HG02571 (cell line): ENCODE results near the gene MAST4.

Experiments
- ATAC-seq: cut with Tn5 transposase; IDR thresholded peaks from one replicate; pipeline ENCODE4 v1.9.1; 2021; ENCODE audit warnings: mild to moderate bottlenecking, moderate library complexity; ENCODE audit not compliant: unreplicated experiment

MAST4 gene

GRCh38 chr5:66829826-66830225 is 233.6 kb downstream of the MAST4 start:
- ATAC-seq, result no peak

- ATAC-seq, result no peak
These were observed 234.4 kb downstream of the MAST4 start for GRCh38 chr5:66830636-66831035.

DNA sequence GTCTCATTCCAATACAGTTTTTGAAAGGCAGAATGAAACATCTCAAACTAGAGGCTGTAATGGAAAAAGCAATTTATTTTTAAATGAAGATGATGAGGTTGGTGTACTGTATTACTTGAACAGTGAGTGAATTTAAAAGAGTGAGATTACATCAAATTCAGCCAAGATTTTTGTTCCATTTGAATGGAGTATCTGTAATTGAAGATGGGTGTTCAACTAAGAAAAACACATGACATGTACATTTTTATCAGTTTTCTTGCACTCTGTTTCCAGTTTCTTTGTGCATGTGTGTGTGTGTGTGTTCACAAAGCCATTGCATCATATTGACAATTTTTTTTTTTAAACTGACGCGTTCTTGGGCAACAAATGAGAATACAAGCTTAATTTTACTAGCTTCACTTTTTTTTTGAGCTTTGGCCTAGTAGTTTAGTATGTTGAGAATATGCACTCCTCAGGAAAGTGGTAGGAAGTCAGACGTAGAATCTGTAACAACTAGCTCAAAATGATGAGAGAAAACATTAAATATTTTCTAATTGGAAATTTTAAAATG is 243.5 kb downstream of the MAST4 start:
- no peak for ATAC-seq

DNA sequence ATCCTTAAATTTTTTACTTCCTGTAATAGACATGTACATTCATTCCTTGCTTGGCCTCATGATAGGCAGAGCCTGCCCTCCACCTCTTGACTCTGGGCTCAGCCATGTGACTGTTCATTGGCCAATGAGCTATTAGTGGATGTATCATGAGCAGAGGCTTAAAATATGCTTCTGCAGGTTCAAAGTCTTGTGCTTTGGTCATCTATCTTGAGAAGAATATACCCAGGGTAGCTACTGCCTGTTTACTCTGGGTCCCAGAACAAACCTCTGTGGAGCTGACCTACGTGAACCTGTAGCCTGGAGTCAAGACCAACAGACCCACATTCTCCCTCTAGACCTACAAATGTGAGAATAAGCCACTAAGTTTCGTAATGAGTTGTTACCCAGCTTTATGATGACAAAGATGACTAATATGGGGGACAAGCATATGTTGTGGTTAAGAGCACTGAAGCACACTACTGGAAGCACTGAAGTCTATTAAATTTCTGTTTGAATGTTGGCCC is 244.4 kb downstream of the MAST4 start:
- peak; percentile 98 for ATAC-seq

DNA sequence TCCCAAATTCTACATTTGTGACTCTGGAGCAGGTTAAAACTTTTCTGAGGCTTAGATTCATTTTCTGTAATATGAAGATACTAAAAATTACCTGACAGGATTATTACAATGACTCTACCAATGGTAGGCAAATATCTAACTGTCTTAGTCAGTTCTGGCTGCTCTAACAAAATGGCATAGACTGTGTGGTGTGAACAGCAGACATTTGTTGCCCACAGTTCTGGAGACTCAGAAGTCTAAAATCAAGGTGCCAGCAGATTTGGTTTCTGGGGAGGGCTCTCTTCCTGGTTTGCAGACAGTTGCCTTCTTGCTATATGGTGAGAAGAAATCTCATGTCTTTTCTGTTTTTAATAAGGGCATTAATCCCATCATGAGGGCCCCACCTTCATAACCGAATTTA is 245.1 kb downstream of the MAST4 start:
- no peak for ATAC-seq

- no peak for ATAC-seq
These were observed 246.3 kb downstream of the MAST4 start for GRCh38 chr5:66842540-66842939.

DNA sequence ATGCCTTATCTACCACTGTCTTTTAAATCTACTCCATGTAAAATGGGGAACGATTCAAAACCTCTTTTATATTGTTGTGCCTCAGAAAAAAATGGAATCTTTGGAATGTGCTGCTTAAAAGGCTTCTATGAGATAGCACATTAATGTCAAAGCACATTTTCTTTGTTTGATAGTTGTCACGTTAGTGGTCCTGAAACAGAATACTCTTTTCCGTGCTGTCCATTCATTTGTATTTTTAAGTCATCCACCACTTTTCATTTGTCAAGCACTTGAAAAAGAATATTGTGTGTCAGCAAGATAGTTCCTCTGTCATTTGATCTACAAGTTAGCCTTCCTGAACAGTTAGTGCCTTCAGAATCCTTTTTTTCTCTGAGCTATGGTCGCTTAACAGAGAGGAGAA is 246.9 kb downstream of the MAST4 start:
- no peak for ATAC-seq

- no peak for ATAC-seq
These were observed 252.8 kb downstream of the MAST4 start for GRCh38 chr5:66848749-66849641.

DNA sequence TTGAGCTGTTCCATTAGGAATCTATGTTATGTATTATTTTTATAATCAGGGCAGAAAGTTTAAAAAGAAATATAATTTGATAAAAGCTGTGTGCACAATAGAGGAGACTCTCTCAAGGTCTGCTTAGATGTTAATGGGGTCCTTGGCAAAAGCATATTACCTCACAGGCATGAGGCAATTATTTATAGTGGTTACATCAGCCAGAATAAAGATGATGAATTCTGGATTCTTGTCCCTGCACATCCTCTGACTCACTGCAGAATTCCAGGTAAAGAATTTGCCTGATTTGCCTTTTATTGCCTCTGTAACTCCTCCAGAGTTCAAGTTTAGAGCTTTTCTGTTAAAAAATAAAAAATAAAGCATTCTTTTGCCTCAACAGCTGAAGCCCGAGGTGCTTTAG is 253.6 kb downstream of the MAST4 start:
- ATAC-seq, result no peak

DNA sequence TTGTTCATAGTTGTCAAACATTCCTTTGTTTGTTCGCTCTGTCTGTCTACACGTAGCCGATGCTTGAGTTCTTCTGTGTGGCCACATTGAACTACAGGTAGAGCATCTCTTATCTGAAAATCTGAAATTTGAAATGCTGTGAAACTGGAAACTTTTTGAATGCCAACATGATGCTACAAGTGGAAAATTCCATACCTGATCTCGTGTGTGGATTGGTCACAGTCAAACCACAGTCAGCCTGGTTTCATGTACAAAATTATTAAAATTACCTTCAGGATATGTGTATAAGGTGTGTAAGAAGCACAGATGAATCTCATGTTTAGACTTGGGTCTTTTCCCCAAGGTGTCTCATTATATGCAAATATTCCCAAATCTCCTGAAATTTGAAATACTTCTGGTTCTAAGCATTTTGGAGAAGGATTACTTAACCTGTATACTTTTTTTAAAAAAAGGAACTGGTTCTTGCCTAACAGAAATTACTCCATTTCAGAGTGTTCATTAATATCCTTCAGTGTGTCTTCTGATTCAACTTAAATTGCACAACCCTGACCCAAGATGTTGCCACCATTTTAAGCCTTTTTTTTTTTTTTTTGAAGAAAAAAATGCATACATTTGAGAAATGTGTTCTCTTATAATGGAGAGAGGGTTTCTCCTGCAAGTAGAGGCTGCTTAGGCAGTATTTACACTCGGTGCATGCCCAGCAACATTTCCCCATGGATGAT is 254.3 kb downstream of the MAST4 start:
- no peak for ATAC-seq

- no peak for ATAC-seq
These were observed 255.1 kb downstream of the MAST4 start for GRCh38 chr5:66851306-66851705.

DNA sequence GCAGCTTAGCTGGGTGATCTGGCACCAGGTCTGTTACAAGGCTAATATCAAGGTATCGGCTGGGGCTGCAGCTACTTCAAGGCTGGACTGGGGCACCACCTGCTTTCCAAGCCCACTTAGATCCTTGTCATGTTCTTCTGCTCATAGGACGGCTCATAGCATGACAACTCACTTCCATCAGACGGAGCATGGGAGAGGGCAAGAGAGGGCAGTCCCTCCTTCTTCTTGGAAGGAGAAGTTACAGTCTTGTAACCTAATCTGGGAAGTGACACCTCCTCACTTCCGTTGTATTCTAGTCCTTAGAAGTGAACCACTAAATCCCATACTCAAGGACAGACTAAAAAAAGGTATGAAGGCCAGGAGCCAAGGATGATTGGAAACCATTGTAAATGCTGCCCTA is 258.2 kb downstream of the MAST4 start:
- no peak for ATAC-seq

DNA sequence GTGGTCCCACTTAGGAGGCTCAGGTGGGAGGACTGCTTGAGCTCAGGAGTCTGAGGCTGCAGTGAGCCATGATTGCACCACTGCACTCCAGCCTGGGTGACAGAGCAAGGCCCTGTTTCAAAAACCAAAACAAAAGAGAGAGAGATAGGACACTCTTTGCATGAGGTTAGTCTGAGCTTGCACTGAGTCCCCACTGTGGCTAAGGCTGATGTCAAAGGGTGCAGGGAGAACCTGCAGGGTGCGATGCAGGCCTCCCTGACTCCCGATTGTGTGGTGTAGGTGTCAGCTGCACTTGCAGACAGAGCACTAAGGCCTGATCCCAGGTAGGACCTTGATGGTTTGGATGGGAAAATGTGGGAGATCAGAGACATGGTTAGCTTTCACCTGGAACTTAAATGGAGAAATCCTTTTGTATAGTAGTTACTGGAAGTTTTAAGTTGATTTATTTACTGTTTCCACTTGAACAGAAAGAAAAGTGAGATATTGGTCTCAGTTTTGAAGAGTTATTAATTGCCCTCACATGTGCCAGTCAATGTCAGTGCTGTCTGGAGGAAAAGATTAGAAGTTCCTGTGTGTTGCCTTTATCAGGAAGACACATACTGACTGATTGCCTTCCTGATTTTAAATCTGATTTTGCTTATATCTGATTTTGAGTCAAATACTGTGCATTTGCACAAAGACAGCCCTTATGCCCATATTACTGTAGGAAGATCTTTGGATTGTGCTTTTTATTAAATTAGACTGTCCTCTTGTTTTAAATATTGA is 260.0 kb downstream of the MAST4 start:
- ATAC-seq, result no peak

DNA sequence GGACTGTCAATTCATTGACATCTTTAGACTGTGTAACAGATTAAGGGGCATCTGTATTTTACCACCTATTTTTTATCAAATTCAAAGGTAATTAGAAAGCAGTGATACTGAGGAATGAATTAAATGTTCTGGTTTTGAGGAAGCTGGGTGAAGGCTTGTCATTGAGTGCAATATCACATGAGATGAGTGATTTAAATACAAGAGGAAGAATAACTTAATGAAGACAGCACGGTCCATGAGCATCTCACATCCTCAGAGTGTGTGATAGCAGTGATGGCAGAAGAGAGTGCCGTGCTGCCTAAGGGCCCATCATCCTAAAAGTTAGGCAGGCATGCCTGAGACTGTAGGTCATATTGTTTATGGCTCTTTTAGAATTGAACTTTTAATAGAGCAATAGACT is 263.3 kb downstream of the MAST4 start:
- ATAC-seq, result no peak

GRCh38 chr5:66860199-66860975 is 264.2 kb downstream of the MAST4 start:
- ATAC-seq, result no peak

DNA sequence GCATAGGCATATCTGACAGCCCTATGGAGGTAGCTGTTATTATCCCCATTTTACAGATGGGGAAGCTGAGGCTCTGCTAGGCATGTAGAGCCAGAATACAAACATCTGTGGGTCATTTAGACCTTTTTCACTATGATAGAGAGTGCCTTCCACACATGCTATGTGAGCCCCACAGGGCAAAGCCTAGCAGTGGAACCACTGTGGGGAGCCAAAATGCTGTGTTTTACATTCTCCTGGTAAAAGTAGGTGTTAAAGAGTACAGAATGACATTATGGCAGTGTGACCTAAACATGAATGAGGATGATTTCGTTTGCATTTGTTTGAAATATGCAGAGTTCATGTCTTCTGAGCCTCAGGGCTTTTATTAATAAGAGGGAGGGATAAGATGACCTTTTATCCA is 265.2 kb downstream of the MAST4 start:
- no peak for ATAC-seq

GRCh38 chr5:66862020-66862419 is 265.8 kb downstream of the MAST4 start:
- no peak for ATAC-seq

GRCh38 chr5:66863243-66864170 is 267.3 kb downstream of the MAST4 start:
- no peak for ATAC-seq

GRCh38 chr5:66864240-66864884 is 268.2 kb downstream of the MAST4 start:
- no peak for ATAC-seq
